NCI-H187 treated with DMSO at 0.1 percent for 48 hours (cell line): Measurements from ENCODE around the gene INTS4.
"Not testable (repeated sequence)": the region's sequence is repeated elsewhere in the genome, so short reads cannot be mapped to it uniquely, and the experiment has no call there.

Experiments
- DNase-seq: peaks from one replicate; lab custom pipeline; 2025; lab: John Stamatoyannopoulos, UW

INTS4 gene

DNA sequence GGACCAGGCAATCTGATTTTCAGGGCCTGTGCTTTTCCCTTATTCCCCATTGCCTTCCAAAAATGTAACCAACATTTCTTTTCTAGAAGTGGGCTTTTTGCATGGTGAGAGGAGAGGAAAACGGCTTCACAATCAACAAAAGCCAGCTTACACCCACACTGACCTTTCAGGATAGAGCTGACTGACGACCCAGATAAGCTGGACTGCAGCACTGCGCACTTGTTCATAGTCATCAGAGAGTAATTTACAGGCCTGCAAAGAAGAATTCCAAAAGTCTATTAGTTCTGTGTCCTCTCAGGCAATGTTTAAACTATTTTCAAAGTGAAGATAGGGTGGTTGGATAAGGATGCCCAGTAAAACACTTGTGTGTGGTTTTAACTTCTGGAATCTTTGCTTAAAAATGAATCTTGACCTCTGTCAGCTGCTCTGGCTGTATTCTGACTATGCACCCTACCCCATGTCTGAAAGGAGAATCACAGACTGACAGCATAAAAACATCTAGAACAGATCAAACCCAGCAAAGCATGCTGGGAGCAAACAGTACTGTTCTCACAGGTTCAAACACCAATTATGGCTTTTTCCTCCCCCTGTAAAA, 35.8 kb downstream of the INTS4 start:
- not testable (repeated sequence) for DNase-seq

DNA sequence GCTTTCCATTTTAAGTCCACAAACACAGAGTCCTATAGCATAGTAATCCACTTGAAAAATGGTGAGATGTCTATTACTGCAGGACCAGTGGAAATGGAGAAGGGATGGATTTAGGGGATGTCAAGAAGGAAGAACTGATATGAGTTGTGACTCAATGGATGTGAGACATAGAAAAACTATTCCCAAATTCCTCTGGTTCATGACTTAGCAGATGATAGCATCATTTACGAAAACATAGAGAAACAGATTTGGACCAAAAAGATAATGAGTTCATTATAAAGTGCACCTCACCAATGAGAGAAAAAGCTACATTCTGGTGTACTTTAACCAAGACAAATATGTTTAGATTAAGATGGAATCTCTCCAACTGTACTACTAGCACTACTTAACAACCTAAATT, 51.2 kb downstream of the INTS4 start:
- not testable (repeated sequence) for DNase-seq

DNA sequence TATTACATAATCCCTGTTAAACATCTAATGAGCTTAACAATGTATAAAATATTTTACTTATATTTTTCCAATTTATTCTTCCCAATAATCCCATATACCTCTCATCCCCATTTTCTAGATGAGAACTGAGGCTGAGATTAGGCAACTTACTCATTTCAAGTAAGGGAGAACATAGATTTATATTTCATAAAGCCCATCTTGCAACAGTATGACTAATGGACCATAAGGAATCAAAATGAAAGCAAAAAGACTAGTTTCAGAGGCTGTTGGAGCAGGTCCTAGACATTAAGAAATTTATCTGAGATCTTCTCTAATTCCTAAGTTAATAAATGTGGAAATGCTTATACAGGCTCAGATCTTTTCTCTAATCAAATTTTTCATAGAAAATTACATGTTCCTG, 52.0 kb downstream of the INTS4 start:
- DNase-seq = not testable (repeated sequence)

DNA sequence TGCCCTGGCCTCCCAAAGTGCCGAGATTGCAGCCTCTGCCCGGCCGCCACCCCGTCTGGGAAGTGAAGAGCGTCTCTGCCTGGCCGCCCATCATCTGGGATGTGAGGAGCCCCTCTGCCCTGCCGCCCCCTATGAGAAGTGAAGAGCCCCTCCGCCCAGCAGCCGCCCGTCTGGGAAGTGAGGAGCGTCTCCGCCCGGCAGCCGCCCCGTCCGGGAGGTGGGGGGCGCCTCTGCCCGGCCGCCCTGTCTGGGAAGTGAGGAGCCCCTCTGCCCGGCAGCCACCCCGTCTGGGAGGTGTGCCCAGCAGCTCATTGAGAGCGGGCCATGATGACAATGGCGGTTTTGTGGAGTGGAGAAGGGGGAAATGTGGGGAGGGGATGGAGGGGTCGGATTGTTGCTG, 60.9 kb downstream of the INTS4 start:
- not testable (repeated sequence) for DNase-seq

DNA sequence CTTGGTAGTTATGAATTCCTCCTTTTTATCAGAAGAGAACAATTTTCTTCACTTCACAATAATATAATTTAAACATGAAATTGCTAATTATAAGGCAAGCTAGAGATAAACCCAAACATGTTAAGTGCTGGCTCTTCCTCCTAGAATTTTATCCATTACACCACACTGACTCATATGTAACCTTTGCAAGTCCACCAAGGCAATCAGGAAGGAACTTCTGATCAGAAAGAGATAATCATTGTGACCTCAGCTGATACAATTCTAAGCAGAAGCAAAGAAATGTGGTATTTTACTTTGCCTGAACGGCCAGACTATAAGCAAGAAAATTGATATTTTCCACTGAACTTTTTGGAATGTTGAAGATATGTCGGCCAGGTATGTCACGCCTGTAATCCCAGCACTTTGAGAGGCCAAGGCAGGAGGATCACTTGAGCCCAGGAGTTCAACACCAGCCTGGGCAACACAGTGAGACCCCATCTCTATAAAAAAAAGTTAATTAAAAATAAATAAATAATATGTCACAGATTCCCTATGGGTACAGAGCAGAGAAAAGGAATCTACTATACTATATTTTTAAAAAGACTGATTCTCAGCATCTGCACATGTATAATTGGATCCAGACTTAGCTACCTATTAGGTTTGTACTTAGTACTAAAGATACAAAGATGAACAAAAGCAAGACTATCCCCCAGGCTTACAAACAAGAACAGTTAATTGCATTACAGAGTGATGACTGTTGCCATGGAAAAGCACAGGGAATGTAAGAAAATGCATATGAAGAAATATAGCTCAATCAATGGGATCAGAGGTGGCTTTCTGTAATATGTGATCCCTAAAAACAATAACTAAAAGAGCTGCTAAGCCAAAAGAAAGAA, 63.9 kb downstream of the INTS4 start:
- DNase-seq = not testable (repeated sequence)

DNA sequence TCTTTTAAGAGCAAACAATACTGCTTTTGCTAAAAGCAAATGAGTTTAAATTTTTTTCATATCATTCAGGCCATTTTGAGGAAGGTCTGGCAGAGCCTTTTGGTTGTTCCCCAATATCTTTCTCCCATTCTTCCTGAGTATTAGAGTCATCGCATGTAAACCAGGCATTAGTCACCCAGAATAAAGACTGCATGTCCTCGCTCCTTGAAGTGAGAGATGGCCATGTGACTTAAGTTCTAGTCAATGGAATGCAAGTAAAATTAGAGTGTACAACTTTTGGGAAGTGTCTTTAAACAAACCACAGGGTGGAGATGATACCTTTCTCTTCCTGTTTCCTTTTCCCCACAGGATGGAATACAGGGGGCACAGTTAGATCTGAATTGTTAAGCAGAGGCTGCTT, 76.8 kb downstream of the INTS4 start:
- not testable (repeated sequence) for DNase-seq

DNA sequence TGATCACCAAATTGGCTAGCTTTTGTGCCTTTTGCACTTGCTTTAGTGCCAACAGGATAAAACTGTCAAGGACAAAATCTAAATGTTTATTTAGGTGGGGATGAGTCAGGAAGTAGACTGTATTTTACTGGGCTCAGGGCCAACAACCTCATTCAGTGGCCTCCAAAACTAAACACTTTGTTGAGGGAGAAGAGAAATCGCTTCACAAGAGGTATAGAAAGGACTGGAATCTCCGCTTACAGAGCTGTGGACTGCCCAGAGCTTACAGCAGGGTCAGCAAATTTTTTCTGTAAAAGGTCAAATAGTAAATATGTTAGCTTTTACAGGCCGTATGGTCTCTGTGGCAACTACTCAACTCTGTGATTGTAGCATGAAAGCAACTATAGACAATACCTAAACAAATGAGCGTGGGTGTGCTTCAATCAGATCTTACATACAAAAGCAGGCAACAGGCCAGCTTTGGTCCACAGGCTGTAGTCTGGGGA, 80.1 kb downstream of the INTS4 start:
- not testable (repeated sequence) for DNase-seq

DNA sequence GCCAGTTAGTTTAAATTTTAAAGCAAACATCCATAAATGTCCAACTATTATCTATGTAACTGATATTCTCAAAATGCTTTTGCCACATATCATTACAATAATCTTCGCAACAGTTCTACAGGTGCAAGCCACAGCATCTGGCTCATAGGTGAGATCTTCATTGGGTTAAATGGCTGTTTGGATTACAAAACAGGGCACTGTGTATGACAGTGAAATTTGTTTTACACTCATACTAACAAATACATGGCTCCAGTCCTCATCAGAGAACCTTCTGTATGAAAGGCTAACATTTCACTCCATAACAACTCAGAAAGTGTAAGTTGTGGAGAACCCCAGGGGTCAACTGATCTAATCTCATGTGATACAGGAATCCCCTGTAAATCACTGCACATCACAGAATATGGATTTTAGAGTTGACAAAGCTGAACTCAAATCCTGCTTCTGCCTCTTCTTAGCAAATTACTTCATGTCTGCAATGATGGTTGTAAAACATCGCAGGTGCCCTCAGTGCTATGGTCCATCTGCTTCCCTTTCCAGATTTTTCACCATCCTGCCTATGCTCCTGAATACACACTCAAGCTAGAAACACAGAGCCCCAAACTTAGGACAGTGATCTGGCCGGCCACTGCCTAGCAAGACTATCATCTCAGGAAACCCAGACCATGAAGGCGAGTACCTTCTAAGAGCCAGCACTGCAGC, 80.7 kb downstream of the INTS4 start:
- DNase-seq = not testable (repeated sequence)

DNA sequence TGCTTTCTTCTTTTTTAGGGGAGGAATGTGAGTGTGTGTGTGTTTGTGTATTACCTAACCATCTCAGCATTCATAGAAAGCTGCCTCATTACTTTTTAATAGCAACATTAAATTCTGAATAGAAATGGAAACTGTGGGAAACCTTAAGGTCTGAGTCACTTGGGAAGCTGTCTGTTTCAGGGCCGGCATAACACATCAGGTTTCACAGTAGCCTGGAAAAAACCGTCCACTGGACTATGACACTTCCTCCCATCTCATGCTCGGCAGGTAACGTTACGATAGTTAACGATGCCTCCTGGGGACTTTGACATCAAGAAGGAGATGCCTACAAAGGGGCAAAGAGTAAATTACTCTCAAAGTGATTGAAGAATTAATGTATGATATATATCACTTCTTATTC, 83.6 kb downstream of the INTS4 start:
- not testable (repeated sequence) for DNase-seq

DNA sequence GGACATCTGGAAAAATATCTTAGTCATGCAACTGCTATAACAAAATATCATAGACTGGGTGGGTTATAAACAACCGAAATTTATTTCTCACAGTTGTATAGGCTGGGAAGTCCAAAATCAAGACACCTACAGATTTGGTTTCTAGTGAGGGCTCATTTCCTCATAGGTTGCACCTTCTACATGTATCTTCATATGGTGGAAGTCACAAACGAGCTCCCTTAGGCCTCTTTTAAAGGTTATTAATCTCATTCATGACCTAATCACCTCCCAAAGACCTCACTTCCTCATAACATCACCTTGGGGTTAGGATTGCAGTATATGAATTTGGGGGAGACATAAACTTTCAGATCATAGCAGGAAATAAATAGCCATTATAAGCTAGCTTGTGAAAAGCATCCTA, 85.2 kb downstream of the INTS4 start:
- DNase-seq = no peak

DNA sequence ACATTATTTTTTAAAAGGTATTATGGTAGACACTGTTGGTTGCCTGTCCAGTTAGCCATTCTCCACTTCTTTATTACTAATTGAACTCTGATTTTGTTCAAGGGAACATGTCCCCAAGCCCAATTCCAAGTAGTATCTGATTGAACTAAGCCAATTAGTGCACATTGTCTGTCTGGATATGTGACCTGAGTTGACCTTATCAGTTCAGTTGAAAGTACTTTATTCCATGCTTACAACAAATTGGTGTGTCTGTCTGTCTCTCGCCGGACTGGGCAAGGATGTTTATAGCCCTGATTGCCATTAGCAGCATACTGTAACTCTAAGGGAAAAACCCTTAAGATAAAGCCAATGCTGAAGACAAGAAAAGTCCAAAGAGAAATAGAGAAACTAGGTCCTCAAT, 85.6 kb downstream of the INTS4 start:
- DNase-seq = no peak

DNA sequence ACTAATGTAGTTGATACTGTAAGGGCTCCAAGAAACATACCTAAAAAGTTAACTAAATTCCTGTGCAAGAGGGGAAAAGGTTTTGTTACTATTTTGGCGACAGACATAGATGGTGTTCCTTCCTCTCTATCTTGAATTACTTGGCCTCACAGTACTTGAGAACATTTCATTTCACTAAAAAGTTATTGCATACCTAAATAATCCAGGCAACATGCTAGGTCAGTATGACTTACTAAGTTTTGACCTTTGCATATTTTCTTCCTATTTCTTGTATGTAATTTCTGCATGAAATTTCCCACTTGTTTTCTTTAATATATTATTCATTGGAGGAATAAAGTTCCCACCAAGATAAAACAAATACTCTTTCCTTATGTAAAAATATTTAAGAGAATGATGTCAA, 99.5 kb downstream of the INTS4 start:
- not testable (repeated sequence) for DNase-seq

DNA sequence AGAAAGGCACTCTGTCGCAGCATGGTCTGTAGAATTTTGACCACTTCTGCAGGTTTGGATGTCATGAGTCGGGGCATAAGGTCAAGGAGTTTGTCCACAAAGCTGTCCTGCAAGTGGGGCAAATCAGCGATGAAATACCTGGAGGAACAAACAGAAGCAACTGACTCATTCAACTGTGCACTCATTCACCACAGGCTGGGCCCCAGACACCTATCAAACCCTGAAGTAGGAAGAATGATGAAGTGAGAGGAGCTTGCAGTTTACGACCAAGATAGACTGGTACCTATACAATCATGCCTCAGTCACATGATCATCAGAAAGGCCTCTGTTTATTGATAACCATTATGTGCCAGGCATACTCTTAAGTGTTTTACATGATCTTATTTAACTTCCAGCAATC, 102.8 kb downstream of the INTS4 start:
- not testable (repeated sequence) for DNase-seq

DNA sequence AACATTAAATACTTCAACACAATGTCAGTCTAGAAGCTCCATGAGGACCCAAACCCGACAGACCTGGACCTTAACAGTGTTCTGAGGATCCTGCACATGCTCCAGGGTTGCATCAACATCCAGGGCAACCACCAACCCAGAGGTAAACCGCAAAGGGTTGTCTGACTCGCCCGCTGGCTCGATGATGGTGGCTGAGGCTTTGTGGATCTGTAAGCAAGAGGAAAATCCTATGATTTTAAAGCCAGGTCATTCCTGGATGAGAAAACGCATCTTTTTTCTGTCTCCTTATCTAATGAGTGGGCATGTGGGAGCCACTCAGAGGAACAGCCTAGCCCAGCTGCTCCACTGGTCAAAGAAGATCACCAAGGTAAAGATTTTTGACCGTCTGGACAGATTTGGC, 103.2 kb downstream of the INTS4 start:
- DNase-seq = not testable (repeated sequence)

DNA sequence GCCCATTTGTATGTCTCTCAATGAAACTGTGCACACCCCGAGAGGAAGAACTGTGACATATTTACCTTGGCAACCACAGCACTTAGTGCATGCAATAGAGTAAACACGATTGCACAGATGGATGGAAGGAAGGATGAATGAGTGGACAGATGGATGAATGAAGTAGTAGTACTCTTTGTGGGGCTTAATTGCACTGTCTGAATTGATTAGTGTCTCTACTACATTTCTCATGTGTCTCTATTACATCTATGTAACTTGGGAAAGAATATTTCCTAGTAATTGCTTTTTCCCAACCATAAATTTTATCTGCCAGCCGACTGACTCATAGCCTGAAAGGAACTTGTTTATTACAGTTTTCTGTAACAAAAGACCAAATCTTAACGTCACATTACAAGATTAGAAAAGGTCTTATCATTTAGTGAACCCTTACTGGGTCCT, 103.8 kb downstream of the INTS4 start:
- not testable (repeated sequence) for DNase-seq

DNA sequence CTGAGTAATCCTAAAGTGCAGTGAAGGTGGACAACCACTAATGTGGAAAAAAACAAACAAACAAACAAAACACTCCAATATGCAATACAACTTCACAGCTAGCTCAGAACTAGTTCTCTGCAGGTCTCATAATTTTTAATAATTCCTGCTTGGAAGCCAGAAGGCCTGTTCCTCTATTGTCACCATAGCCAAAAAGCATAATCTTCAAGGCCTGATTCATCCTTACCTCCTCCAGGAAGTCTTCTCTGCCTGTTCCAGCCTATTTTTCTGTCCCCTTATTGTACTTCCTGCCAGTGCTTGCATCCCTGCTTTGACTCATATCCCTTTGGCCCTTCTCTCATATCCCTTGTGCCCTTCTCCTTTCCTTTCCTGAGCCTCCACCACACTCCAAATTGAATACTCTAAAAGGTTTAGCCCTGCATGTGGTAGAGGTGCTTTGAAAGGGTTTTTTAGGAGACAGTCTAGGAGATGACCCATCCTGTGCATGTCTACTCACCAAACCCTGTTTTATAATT, 104.3 kb downstream of the INTS4 start:
- DNase-seq = not testable (repeated sequence)

DNA sequence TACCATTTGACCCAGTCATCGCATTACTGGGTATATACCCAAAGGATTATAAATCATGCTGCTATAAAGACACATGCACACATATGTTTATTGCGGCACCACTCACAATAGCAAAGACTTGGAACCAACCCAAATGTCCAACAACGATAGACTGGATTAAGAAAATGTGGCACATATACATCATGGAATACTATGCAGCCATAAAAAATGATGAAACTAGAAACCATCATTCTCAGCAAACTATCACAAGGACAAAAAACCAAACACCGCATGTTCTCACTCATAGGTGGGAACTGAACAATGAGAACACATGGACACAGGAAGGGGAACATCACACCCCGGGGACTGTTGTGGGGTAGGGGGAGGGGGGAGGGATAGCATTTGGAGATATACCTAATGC, 105.4 kb downstream of the INTS4 start:
- not testable (repeated sequence) for DNase-seq

DNA sequence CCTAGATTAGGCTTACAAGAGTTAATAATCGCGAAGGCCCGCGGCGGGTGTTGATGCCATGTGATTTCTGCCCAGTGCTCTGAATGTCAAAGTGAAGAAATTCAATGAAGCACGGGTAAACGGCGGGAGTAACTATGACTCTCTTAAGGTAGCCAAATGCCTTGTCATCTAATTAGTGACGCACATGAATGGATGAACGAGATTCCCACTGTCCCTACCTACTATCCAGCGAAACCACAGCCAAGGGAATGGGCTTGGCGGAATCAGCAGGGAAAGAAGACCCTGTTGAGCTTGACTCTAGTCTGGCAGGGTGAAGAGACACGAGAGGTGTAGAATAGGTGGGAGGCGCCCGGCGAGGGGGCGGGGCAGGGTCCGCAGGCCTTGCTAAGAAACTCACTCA, 108.1 kb downstream of the INTS4 start:
- no peak for DNase-seq

DNA sequence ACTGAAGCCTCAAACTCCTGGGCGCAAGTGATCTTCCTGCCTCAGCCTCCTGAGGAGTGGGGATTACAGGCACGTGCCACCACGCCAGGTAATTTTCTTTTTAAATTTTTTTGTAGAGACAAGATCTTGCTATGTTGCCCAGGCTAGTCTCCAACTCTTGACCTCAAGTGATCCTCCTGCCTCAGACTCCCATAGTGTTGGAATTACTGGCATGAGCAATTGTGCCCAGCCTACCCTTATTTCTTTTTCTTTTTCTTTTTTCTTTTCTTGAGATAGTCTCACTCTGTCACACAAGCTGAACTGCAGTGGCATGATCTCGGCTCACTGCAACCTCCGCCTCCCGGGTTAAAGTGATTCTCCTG, 109.7 kb downstream of the INTS4 start:
- no peak for DNase-seq

DNA sequence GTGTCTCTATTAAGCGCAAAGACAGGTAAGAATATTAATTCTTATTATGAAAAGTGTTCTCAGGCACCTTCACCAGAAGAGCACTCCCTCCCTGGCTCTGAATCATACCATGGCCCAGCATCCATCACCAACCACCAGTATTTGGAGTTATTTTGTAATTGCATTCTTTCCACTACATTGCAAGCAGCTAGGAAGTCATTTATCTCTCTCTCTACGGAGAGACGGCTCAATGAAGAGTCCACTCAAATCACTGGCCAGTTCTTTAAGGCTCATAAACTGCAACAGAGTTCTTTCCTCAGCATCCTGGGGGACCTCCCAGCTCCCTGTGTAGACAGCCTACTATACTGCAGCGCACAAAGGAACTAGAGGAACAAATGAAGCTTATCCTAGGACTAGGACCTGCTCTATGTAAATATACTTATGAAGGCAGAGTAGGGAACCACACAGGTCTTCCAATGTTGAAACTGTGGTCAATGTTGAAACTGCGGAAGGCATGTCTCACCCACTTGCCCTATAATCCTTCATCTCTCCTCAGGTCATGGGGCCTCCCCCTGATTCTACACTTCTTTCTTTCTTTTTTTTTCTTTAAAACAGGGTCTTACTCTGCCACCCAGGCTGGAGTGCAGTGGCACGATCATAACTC, 110.2 kb downstream of the INTS4 start:
- DNase-seq = no peak

DNA sequence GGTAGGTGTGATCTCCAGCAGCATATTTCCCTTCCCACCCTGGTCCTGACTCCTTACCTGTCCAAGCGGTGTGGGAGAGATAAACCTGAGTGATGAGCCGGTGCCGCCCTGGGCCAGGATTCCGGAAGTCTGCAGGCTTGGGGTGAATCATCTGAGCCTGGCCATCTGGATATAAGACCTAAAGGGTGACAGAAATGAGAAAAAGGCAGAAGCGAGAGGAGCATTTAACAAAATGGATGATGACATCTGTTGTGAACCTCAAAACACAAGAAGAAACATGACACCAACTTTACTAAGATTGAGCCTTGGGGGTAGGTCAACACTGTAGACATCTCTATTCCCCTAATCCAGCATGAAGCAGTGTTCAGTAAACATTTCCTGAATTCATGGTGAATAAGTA, 110.7 kb downstream of the INTS4 start:
- no peak for DNase-seq

DNA sequence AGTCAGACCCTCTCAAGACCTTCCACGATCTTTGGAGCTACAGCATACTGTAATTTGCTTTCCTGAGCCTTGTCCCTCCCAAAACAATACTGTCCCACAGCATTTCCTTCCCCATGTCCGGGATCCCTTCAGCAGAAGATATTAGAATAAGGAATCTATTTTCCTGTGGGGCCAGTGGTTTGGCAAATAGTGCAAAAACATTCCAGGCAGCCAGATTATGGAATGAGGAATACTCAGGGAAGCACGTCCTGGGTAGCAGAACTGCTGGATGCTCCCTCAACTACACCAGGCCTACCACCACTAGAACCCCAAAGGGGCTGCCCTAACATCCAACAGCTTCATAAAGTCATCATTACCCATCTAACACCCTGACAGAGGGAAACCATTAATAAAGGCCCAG, 112.1 kb downstream of the INTS4 start:
- no peak for DNase-seq
